ENCODE data around the gene STK40.
A peak's percentile ranks its signal among the peaks of the same experiment; 100 is the strongest.

Gene STK40

GRCh38 chr1:36309397-36309796 lies 76.3 kb downstream of the STK40 start:
- DNase-seq (ENCODE audit: low read depth in 2 of 2): no peak

DNA sequence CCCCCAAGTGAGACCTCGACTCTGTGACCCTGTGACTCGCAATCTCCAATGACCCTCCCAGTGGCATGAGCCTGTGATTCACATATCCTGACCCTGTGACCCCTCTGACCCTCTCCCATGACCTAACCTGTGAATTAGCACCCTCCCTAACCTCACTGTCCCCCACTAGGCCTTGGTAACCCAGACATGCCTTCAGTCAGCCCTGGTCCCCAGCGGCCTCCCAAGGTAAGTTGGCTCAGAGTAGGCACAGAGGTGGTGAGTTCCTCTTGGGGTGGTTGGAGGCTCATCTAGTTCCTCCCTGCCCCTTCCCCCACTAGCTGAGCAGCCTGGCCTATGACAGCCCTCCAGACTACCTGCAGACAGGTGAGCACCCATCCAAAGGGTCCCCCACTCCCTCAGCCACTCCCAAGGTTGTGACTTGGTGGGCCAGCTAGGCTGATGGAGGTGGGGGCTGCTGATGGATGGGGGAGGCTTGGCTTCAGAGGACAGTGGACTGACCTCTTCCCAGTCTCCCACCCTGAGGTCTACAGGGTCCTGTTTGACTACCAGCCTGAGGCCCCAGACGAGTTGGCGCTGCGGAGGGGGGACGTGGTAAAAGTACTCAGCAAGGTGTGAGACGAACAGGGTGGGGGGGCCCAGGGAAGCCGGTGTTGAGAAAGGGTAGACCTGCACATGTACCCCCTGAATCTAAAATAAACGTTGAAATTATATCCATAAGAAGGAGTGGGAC lies 78.0 kb downstream of the STK40 start:
- DNase-seq (ENCODE audit: low read depth in 2 of 2): no peak

DNA sequence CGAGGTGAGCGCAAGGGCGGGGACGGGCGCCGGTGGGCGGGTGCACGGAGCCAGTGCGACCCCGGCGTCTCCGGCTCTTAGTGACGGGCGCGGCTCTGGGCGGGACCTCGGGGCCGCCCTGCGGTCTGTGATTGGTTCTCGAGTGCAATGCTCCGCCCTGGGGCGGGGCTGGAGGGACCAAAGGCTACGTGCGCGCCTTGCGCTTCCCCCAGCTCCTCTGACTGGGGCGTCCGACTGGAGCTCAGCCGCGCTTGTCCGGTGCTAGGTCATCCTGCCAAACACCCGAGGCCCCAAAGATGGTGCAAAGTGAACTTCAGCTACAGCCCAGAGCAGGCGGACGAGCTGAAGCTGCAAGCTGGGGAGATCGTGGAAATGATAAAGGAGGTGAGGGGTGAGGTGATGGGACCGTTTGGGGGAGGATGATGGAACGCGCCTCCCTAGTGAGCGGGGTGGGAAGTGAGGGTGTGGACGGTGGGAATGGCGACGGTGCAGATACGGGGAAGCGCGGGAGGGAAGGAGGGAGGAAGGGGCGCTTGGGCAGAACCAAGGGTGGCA lies 78.7 kb downstream of the STK40 start:
- peak; percentile 81 to 92 for DNase-seq (ENCODE audit: low read depth in 2 of 2)

DNA sequence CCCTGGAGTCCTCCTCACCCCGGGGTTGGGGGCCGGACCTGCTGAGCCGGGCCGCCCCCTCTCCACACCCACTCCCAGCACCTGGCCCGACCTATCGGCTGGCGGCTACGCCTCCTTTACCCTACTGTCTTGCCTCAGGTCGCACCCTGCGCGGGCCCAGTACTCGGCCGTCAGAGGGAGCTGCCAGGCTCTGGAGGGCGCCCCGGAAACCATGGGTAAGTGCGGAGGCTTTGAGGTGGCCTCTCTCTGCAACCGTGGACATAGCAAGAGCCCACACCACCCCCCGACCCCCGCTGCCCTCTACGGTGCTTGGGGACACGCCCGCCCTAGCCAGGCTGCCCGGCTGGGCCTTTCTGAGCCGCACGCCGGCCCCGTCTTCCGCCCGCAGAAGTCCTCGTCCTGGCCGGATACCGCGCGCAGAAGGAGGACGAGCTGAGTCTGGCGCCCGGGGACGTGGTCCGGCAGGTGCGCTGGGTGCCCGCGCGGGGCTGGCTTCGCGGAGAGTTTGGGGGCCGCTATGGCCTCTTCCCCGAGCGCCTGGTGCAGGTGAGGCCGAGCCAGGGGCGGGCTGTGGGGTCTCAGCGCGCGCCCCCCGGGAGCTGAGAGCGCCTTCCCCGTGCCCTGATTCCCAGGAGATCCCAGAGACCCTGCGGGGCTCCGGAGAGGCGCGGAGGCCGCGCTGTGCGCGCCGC lies 79.4 kb downstream of the STK40 start, which contains the start of gene SH3D21:
TSS of gene SH3D21 (plus strand) at position 159 of the 692 bp plus-strand sequence. CDS start at position 212, 53 bp downstream.
- DNase-seq (ENCODE audit: low read depth in 2 of 2): no peak

GRCh38 chr1:36305915-36306209 lies 79.9 kb downstream of the STK40 start:
- DNase-seq (ENCODE audit: low read depth in 2 of 2): no peak

GRCh38 chr1:36304970-36305914 lies 80.5 kb downstream of the STK40 start:
- no peak for DNase-seq (ENCODE audit: low read depth in 2 of 2)

GRCh38 chr1:36304521-36304920 lies 81.2 kb downstream of the STK40 start:
- no peak for DNase-seq (ENCODE audit: low read depth in 2 of 2)

DNA sequence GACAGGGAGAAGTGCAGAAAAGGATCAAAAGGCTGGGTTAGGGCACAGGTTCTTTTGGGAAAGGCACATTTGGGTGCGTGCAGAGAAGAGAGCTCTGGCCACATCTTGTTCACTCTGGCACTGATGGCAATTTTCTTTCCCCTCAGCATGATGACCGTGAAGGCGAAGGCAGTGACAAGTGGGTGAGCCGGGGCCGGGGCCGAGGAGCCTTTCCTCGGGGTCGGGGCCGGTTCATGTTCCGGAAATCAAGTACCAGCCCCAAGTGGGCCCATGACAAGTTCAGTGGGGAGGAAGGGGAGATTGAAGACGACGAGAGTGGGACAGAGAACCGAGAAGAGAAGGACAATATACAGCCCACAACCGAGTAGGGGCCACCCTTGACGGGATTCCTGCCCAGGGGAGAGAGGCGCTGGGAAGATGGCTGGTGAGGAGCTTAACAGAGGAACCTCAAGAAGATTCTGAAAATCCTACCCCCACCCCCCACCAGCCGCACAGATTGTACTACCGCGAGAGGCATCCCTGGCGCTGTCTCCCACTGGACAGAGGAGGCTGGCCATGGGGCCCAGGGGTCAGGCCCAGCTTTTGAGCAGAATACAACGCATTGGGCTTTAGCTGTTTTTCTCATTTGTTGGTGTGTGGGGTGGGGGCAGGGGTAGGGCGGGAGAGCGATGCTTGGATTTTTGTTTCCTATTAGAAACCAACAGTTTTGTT lies 81.9 kb downstream of the STK40 start:
- DNase-seq (ENCODE audit: low read depth in 2 of 2): no peak

- DNase-seq (ENCODE audit: low read depth in 2 of 2): no peak
Observed at GRCh38 chr1:36303244-36303643, 82.5 kb downstream of the STK40 start.

DNA sequence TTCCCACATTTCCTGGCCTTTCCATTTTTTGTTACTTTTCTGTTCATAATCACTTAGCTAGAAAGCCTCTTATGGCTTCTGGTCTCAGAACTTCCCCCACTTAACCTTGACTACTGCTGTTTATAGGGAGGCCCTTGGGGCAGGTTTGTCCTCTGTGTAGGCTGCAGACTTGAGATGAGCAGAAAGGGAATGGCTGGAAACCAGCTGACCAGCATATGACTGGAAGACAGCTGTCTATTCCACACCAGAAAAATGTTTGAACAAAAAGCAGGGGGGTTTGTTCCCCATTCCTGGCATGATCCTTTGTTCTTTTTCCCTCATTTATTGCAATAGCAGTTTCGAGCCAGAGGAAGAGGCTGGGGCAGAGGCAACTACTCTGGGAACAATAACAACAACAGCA lies 84.5 kb downstream of the STK40 start:
- no peak for DNase-seq (ENCODE audit: low read depth in 2 of 2)

DNA sequence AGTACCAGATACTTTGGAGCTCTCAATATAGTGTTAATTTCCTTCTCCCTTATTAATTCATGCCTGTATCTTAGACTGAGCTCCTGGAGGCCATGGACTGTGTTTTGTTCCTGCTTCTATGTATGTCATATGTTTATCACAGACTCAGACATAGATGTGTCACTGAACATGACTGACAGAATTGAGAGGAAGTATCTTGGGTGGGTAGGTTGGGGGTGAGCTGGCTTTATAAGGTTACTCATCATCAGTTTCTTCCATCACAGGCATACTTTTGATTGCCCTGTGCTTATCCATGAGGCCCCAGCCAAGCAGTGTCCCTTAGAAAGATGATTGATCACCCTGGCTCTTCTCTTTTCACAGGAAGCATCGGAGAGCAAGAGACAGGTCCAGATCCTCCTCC lies 85.2 kb downstream of the STK40 start:
- no peak for DNase-seq (ENCODE audit: low read depth in 2 of 2)

DNA sequence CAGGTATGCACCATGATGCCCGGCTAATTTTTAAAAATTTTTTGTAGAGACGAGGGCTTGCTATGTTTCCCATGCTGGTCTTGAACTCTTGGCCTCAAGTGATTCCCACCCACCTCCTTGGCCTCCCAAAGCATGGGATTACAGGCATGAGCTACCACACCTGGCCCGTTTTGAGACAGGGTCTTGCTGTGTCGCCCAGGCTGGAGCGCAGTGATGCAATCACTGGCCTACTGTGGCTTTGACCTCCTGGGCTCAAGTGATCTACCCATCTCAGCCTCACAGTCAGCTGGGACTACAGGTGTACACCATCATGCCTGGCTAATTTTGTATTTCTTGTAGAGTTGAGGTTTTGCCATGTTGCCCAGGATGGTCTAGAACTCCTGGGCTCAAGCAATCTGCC lies 87.1 kb downstream of the STK40 start:
- DNase-seq (ENCODE audit: low read depth in 2 of 2): no peak

DNA sequence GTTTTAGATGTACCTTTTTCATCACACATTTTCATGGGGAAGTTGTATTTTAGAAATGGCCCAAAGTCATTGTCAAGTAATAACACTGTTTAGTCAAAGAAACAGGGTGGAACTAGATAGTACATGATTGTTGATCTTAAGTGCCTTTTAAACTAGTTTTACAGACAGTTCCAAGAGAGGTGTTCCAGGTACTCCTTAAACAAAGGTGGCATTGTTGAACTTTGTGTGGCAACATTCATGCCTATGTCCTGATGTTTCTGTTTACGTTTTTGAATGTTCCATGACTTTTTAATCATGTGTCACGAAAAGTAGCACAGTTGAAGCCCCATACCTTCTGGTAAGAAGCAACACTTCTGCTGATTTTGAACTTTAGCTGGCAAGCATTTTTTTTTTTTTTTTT lies 88.7 kb downstream of the STK40 start:
- DNase-seq (ENCODE audit: low read depth in 2 of 2): no peak

DNA sequence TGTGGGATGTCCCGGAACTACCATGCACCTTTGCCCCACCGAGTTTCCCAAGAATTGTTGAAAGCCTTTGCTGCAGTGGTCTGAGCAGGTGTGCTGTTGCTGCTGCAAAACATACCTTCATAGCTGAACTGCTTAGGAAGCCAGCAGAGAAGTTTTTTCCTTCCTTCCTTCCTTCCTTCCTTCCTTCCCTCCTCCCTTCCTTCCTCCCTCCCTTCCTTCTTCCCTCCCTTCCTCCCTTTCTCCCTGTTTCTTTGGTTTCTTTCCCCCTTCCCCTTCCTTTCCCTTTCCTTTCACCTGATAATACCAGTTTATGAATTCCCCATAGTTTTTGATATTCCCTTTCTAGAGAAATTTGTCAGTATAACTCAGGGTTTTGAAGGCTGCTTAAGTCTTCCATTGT lies 90.3 kb downstream of the STK40 start:
- DNase-seq (ENCODE audit: low read depth in 2 of 2): no peak
